A549 (cell line): ENCODE results near the gene HRG. TPM values are rescaled to one million over a fixed set of nuclear protein-coding genes. Genes with fewer than 3 reads are reported as not detected.

ENCODE experiments used
- ATAC-seq, 2 experiments: fragments of 200-7000 bp in 1 of 2; fragments of >200 bp in 1 of 2; cut with Nextera tagmentation in 1 of 2; cut with Tn5 transposase in 1 of 2; 3 replicates each; pipeline versions ENCODE4 v1.8.0 to v1.9.1; 2018 to 2020; ENCODE audit warnings: mild to moderate bottlenecking in 1 of 2, moderate library complexity in 1 of 2
- CTCF ChIA-PET: fragments of 300-600 bp; sonication (Branson Sonifier 250); formaldehyde crosslinking; extraction: SDS; loops from one replicate; lab custom pipeline; 2021; ENCODE audit warnings: antibody characterized with exemption, inconsistent platforms; lab: Yijun Ruan, JAX
- POLR2A ChIA-PET: fragments of 350-600 bp; formaldehyde crosslinking; extraction: SDS; loops from one replicate; lab custom pipeline; 2021; ENCODE audit warnings: antibody characterized with exemption, inconsistent platforms; lab: Yijun Ruan, JAX
- DNase-seq, 2 experiments: peaks; one replicate each; pipeline versions ENCODE4 v3.0.0 to v3.0.0-alpha.2; 2011 to 2016; ENCODE audit warnings: low read depth in 1 of 2, low spot score in 1 of 2
- FAIRE-seq: peaks from 2 replicates; lab custom pipeline; 2011; peaks lifted over from hg19 to GRCh38; lab: Jason Lieb, UNC
- H3K27ac ChIP-seq, 2 experiments: fragments of >200 bp; sonication (Bioruptor Twin); formaldehyde crosslinking; 3 replicates each; pipeline ENCODE4 v1.5.1; 2016 to 2017
- H3K4me1 ChIP-seq: fragments of >200 bp; sonication (Bioruptor Twin); formaldehyde crosslinking; 3 replicates; pipeline ENCODE4 v1.6.1; 2016
- H3K4me2 ChIP-seq: fragments of >200 bp; sonication (Bioruptor Twin); formaldehyde crosslinking; 3 replicates; pipeline ENCODE4 v1.6.1; 2016
- H3K4me3 ChIP-seq: fragments of >200 bp; sonication (Bioruptor Twin); formaldehyde crosslinking; 3 replicates; pipeline ENCODE4 v1.5.1; 2016
- H3K9me3 ChIP-seq: fragments of >200 bp; sonication (Bioruptor Twin); formaldehyde crosslinking; 3 replicates; pipeline ENCODE4 v1.6.1; 2016
- ATOH8 ChIP-seq: fragments of 250-450 bp; sonication (Bioruptor Pico); IDR thresholded peaks from 2 replicates; pipeline ENCODE4 v1.5.0; 2020; ENCODE audit warnings: low read depth, mild to moderate bottlenecking, moderate library complexity
- CBX2 ChIP-seq: fragments of 200-600 bp; sonication (generic); IDR thresholded peaks from 2 replicates; pipeline ENCODE4 v1.6.1; 2016; ENCODE audit warnings: low read depth, mild to moderate bottlenecking, borderline replicate concordance
- CEBPB ChIP-seq, 2 experiments: fragments of >200 bp in 1 of 2; sonication (Bioruptor Twin) in 1 of 2; formaldehyde crosslinking in 1 of 2; IDR thresholded peaks; 2 replicates each; pipeline ENCODE4 v1.6.1; 2012 to 2016
- ELK1 ChIP-seq: fragments of 150-350 bp; IDR thresholded peaks from 2 replicates; pipeline ENCODE4 v1.6.1; 2014; ENCODE audit warnings: low read depth, mild to moderate bottlenecking, low read length
- FOSB ChIP-seq: fragments of 250-450 bp; sonication (Bioruptor Pico); IDR thresholded peaks from 2 replicates; pipeline ENCODE4 v1.5.0; 2020; ENCODE audit warnings: mild to moderate bottlenecking, moderate library complexity
- FOSL2 ChIP-seq, 2 experiments: fragments of 450-650 bp in 1 of 2; fragments of >200 bp in 1 of 2; sonication (Bioruptor Twin) in 1 of 2; formaldehyde crosslinking; IDR thresholded peaks; 2 replicates each; pipeline versions ENCODE4 v1.5.0 to v1.6.1; 2016 to 2020; ENCODE audit warnings: mild to moderate bottlenecking in 1 of 2, moderate library complexity in 1 of 2
- HDAC2 ChIP-seq: fragments of 200-600 bp; sonication (generic); IDR thresholded peaks from 2 replicates; pipeline ENCODE4 v1.6.1; 2016
- HEYL ChIP-seq: fragments of 250-450 bp; sonication (Bioruptor Pico); IDR thresholded peaks from 2 replicates; pipeline ENCODE4 v1.8.0; 2021; ENCODE audit warnings: mild to moderate bottlenecking, moderate library complexity
- HOXA7 ChIP-seq: fragments of 250-450 bp; sonication (Bioruptor Pico); IDR thresholded peaks from 2 replicates; pipeline ENCODE4 v1.5.0; 2020; ENCODE audit warnings: mild to moderate bottlenecking, moderate library complexity
- HOXB13 ChIP-seq: fragments of 250-450 bp; sonication (Bioruptor Pico); IDR thresholded peaks from 2 replicates; pipeline ENCODE4 v1.5.0; 2020; ENCODE audit warnings: low read depth, mild to moderate bottlenecking, moderate library complexity
- NPAS2 ChIP-seq: fragments of 250-450 bp; sonication (Bioruptor Pico); IDR thresholded peaks from 2 replicates; pipeline ENCODE4 v1.8.0; 2022; ENCODE audit warnings: mild to moderate bottlenecking, moderate library complexity, borderline replicate concordance
- POLR2A ChIP-seq: IDR thresholded peaks from 2 replicates; pipeline ENCODE4 v1.6.1; 2012; ENCODE audit warnings: mild to moderate bottlenecking, low read length
- RARB ChIP-seq: fragments of 250-450 bp; sonication (Bioruptor Pico); IDR thresholded peaks from 2 replicates; pipeline ENCODE4 v1.8.0; 2021; ENCODE audit warnings: mild to moderate bottlenecking, moderate library complexity
- RCOR1 ChIP-seq: fragments of 150-350 bp; IDR thresholded peaks from 2 replicates; pipeline ENCODE4 v1.6.1; 2014; ENCODE audit warnings: antibody characterized with exemption, low read length, low read depth
- REST ChIP-seq: fragments of 200-600 bp; sonication (generic); IDR thresholded peaks from 2 replicates; pipeline ENCODE4 v1.6.1; 2016; ENCODE audit warnings: antibody characterized with exemption, mild to moderate bottlenecking, moderate library complexity
- TP53 ChIP-seq: fragments of 250-450 bp; sonication (Bioruptor Pico); IDR thresholded peaks from 2 replicates; pipeline ENCODE4 v1.5.0; 2021; ENCODE audit warnings: mild to moderate bottlenecking, moderate library complexity
- WGBS: methylation state at CpG from one replicate; pipeline ENCODE4 v1.1.6; 2017; ENCODE audit errors: missing lambda C conversion rate; 5-methylcytosine and 5-hydroxymethylcytosine counted together
- polyA plus RNA-seq, 4 experiments: library from polyadenylated mRNA; depleted of rRNA in 3 of 4; stranded (reverse); fragments of >200 nt; fragmentation: RNase III in 1 of 4; extraction: RNeasy Plus Mini Kit Qiagen cat#74134 plus additional on column Dnase treatment in 1 of 4; gene quantifications; 2 replicates in 3 of 4; 3 replicates in 1 of 4; pipeline ENCODE4 v1.2.3, GENCODE V29; 2011 to 2017

Gene HRG
- polyA plus RNA-seq, 2 of the 4 experiments (the other 2 are of a cell fraction) = not detected

GRCh38 chr3:186619787-186620212 lies 46.0 kb upstream of the HRG start (continued):
- no peak for TF ChIP-seq REST
- TF ChIP-seq CBX2 = no peak

GRCh38 chr3:186620213-186621092 lies 45.4 kb upstream of the HRG start:
- WGBS = 84% methylated on average over 11 of the region's 17 CpGs
- CTCF ChIA-PET = interaction anchor here (1.3 kb wide), 1 partner anchor 12 kb away, joined by 3 read pairs; no protein-coding TSS in a partner anchor

GRCh38 chr3:186621894-186622650 lies 43.7 kb upstream of the HRG start:
- H3K4me1 ChIP-seq = 0 out of 3 replicates have a peak, but pooled peaks cover 3% of the 10 kb centered on the region
- CTCF ChIA-PET = interaction anchor here (0.5 to 1.4 kb wide), 6 partner anchors 10 to 477 kb away, joined by 3 to 6 read pairs (median 3); no protein-coding TSS in a partner anchor
- no peak overlapping the region for H3K4me2 ChIP-seq
- POLR2A ChIA-PET = no interaction called here
- DNase-seq (no peak), FAIRE-seq (no peak), ATAC-seq (no peak)
- no peaks in the 10 kb centered on the region for H3K9me3 ChIP-seq
- H3K27ac ChIP-seq = no peak overlapping the region
- 45% methylated on average over 7 of the region's 7 CpGs for WGBS
- TF ChIP-seq FOSB (CRISPR knock-in tag) (no peak), RCOR1 (no peak), HDAC2 (no peak), ATOH8 (CRISPR knock-in tag) (no peak), FOSL2 (IDR thresholded peaks at IDR 0.05) (no peak), FOSL2 (CRISPR knock-in tag; IDR thresholded peaks at IDR 0.05) (no peak), HEYL (CRISPR knock-in tag) (no peak), ELK1 (no peak), NPAS2 (CRISPR knock-in tag) (no peak), CEBPB (IDR thresholded peaks at IDR 0.05) (no peak), HOXB13 (no peak)
- TF ChIP-seq, all 56 proteins: peak for 0
- H3K4me3 ChIP-seq = no peak overlapping the region

More at GRCh38 chr3:186620213-186621092, 45.4 kb upstream of the HRG start:
- POLR2A ChIA-PET = no interaction called here
- Histone ChIP-seq H3K27ac (no peak overlapping the region), H3K4me3 (no peak overlapping the region), H3K4me2 (no peak overlapping the region), H3K9me3 (no peaks in the 10 kb centered on the region), H3K4me1 (peaks cover 8% of the 10 kb centered on the region)
- ATAC-seq (no peak), FAIRE-seq (no peak), DNase-seq (no peak)
- TF ChIP-seq POLR2A (no peak), RARB (CRISPR knock-in tag) (no peak), FOSL2 (IDR thresholded peaks at IDR 0.05) (no peak), FOSL2 (CRISPR knock-in tag; IDR thresholded peaks at IDR 0.05) (no peak), HOXA7 (no peak), TP53 (CRISPR knock-in tag) (no peak)
